HepG2 (cell line): ENCODE results near the gene TMEM198. TPM values are rescaled to one million over a fixed set of nuclear protein-coding genes. Genes with fewer than 3 reads are reported as not detected.

ENCODE experiments used
- ADNP ChIP-seq: sonication (generic); formaldehyde crosslinking; IDR thresholded peaks from 2 replicates; pipeline ENCODE4 v1.4.0; 2020; ENCODE audit warnings: missing genetic modification reagents
- CENPX ChIP-seq: sonication (generic); formaldehyde crosslinking; IDR thresholded peaks from 2 replicates; pipeline ENCODE4 v1.9.0; 2021; ENCODE audit warnings: mild to moderate bottlenecking, missing genetic modification reagents, moderate library complexity
- E2F5 ChIP-seq: sonication (generic); formaldehyde crosslinking; conservative IDR thresholded peaks from 2 replicates; pipeline ENCODE4 v1.4.0; 2020; ENCODE audit warnings: missing genetic modification reagents
- EEA1 ChIP-seq: sonication (generic); formaldehyde crosslinking; IDR thresholded peaks from 2 replicates; pipeline ENCODE4 v1.5.1; 2020; ENCODE audit warnings: mild to moderate bottlenecking, missing genetic modification reagents, borderline replicate concordance
- ELF3 ChIP-seq: IDR thresholded peaks from 2 replicates; pipeline ENCODE4 v1.6.1; 2016; ENCODE audit warnings: missing genetic modification reagents, missing compliant biosample characterization
- FOXO4 ChIP-seq: sonication (generic); formaldehyde crosslinking; conservative IDR thresholded peaks from 2 replicates; pipeline ENCODE4 v1.8.1; 2023; ENCODE audit warnings: missing genetic modification reagents
- NCOA1 ChIP-seq: sonication (generic); formaldehyde crosslinking; IDR thresholded peaks from 2 replicates; pipeline ENCODE4 v1.9.0; 2021; ENCODE audit warnings: missing genetic modification reagents
- NR3C1 ChIP-seq: sonication (generic); formaldehyde crosslinking; IDR thresholded peaks from 2 replicates; pipeline ENCODE4 v1.4.0; 2020; ENCODE audit warnings: missing genetic modification reagents
- PRMT3 ChIP-seq: sonication (generic); formaldehyde crosslinking; IDR thresholded peaks from 2 replicates; pipeline ENCODE4 v1.8.1; 2022; ENCODE audit warnings: low read depth, mild to moderate bottlenecking, moderate library complexity, missing genetic modification reagents, borderline replicate concordance
- SIX4 ChIP-seq: sonication (generic); formaldehyde crosslinking; IDR thresholded peaks from 2 replicates; pipeline ENCODE4 v1.4.0; 2020; ENCODE audit warnings: missing genetic modification reagents
- SP2 ChIP-seq: sonication (generic); formaldehyde crosslinking; IDR thresholded peaks from 2 replicates; pipeline ENCODE4 v1.5.1; 2020; ENCODE audit warnings: mild to moderate bottlenecking, missing genetic modification reagents
- SRSF1 ChIP-seq: fragments of 200-400 bp; formaldehyde crosslinking; optimal IDR thresholded peaks from 2 replicates; pipeline ENCODE3; 2017; ENCODE audit warnings: mild to moderate bottlenecking, low read depth, low read length, moderate library complexity
- SRSF9 ChIP-seq: fragments of 200-400 bp; formaldehyde crosslinking; IDR thresholded peaks from 2 replicates; pipeline ENCODE4 v1.6.1; 2018; ENCODE audit warnings: borderline replicate concordance, mild to moderate bottlenecking, low read depth, low read length; ENCODE audit not compliant: insufficient read depth, poor library complexity, severe bottlenecking
- TBP ChIP-seq: sonication (generic); formaldehyde crosslinking; IDR thresholded peaks from 2 replicates; pipeline ENCODE4 v1.5.0; 2020; ENCODE audit warnings: missing genetic modification reagents
- ZFX ChIP-seq: sonication (generic); formaldehyde crosslinking; IDR thresholded peaks from 2 replicates; pipeline ENCODE4 v1.4.0; 2020; ENCODE audit warnings: mild to moderate bottlenecking, low read depth, missing genetic modification reagents, moderate library complexity
- ZKSCAN1 ChIP-seq: fragments of 150-350 bp; IDR thresholded peaks from 2 replicates; pipeline ENCODE4 v1.6.1; 2014; ENCODE audit warnings: low read length
- ZNF12 ChIP-seq: sonication (generic); formaldehyde crosslinking; IDR thresholded peaks from 2 replicates; pipeline ENCODE4 v1.5.0; 2020; ENCODE audit warnings: missing genetic modification reagents
- ZNF121 ChIP-seq: sonication (generic); formaldehyde crosslinking; IDR thresholded peaks from 2 replicates; pipeline ENCODE4 v1.5.0; 2020; ENCODE audit warnings: mild to moderate bottlenecking, missing genetic modification reagents
- ZNF577 ChIP-seq: sonication (generic); formaldehyde crosslinking; IDR thresholded peaks from 2 replicates; pipeline ENCODE4 v1.4.0; 2020; ENCODE audit warnings: mild to moderate bottlenecking, low read depth, missing genetic modification reagents, borderline replicate concordance
- ZNF800 ChIP-seq: sonication (generic); formaldehyde crosslinking; IDR thresholded peaks from 2 replicates; pipeline ENCODE4 v1.4.0; 2020; ENCODE audit warnings: missing genetic modification reagents
- ZSCAN29 ChIP-seq: sonication (generic); formaldehyde crosslinking; conservative IDR thresholded peaks from 2 replicates; pipeline ENCODE4 v1.4.0; 2020; ENCODE audit warnings: mild to moderate bottlenecking, missing genetic modification reagents
- ZSCAN9 ChIP-seq: IDR thresholded peaks from 2 replicates; pipeline ENCODE4 v1.6.1; 2016; ENCODE audit warnings: borderline replicate concordance
- polyA plus RNA-seq, 8 experiments: library from polyadenylated mRNA; depleted of rRNA in 3 of 8; stranded (reverse) in 7 of 8; unstranded in 1 of 8; fragments of >200 nt; fragmentation: Illumina TruSeq in 4 of 8; extraction: Trizol in 4 of 8; gene quantifications; 2 replicates each; pipeline versions ENCODE4 v1.2.1 to v1.2.3, GENCODE V29; 2011 to 2016; ENCODE audit warnings: low read depth in 4 of 8, missing spikeins in 1 of 8, mixed read lengths in 1 of 8; ENCODE audit not compliant: insufficient read depth in 1 of 8
- total RNA-seq, 5 experiments: library from RNA; depleted of rRNA; stranded (reverse); fragments of >200 nt; fragmentation: Illumina TruSeq; extraction: Trizol; gene quantifications; 2 replicates each; pipeline ENCODE4 v1.2.3, GENCODE V29; 2016; ENCODE audit warnings: low read depth in 1 of 5
- TF ChIP-seq, protein P1 (sequence below): sonication (generic); formaldehyde crosslinking; IDR thresholded peaks from 2 replicates; pipeline ENCODE4 v1.8.1; 2023; ENCODE audit warnings: mild to moderate bottlenecking, missing genetic modification reagents, borderline replicate concordance
- TF ChIP-seq, protein P2 (sequence below): sonication (generic); formaldehyde crosslinking; IDR thresholded peaks from 2 replicates; pipeline ENCODE4 v1.8.1; 2022; ENCODE audit warnings: mild to moderate bottlenecking, missing genetic modification reagents

Gene TMEM198
- total and polyA plus RNA-seq, 2 of the 13 experiments (the other 11 are each of a cell fraction or from before 2014, with no cell fraction given) = 17.3 to 23.5 TPM

DNA sequence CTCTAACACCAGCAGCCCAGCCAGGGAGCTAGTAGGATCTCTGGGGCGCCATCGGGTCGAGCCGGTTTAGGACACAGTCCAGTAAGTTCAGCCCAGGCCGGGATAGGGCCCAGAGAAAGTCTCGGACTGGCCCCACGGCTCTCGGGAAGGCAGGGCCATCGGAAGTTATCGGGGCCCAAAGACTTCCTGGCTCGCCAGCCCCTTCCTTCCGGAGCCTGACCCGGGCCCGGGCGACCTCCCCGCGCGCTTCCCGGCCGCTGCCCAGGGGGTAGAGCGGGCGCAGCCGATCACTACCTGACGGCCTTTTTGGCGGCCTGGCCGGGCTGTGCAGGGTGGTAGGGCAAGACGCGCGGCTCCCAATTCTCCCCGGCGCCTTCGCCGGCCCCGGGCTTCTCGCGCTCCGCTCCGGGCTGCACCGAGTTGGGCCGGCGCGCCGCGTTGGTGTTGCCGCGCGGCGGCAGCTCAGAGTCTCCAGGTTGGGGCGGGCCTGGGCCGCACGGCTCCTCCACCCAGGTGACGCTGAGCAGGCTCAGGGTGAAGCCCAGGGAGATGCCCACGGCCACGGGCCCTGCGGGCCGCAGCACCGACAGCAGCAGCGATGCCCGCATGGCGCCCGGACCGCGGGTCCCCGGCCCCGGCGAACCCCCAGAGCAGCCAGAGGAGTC is 765 bp upstream of the TMEM198 start (continued):
- TF ChIP-seq FOXO4 = no peak
- TF ChIP-seq SRSF9 = no peak
- TF ChIP-seq ZSCAN29 = no peak
- TF ChIP-seq ADNP = no peak
- no peak for TF ChIP-seq E2F5 (CRISPR knock-in tag)
- no peak for TF ChIP-seq NR3C1 (CRISPR knock-in tag)
- peak; percentile 95 for TF ChIP-seq EEA1 (CRISPR knock-in tag)
- no peak for TF ChIP-seq PRMT3 (CRISPR knock-in tag)
- no peak for TF ChIP-seq ZNF121 (CRISPR knock-in tag)
- no peak for TF ChIP-seq TBP
- TF ChIP-seq SIX4 = no peak
- no peak for TF ChIP-seq SRSF1
- TF ChIP-seq NCOA1 (CRISPR knock-in tag) = no peak
- TF ChIP-seq ZNF12 (CRISPR knock-in tag) = no peak
- no peak for TF ChIP-seq CENPX (CRISPR knock-in tag)
- no peak for TF ChIP-seq ZSCAN9 (CRISPR knock-in tag)
- peak; percentile 63; the same call in 1 of the 2 replicates for TF ChIP-seq ZNF800 (CRISPR knock-in tag)
- TF ChIP-seq ZKSCAN1 = no peak
- TF ChIP-seq, protein P1, sequence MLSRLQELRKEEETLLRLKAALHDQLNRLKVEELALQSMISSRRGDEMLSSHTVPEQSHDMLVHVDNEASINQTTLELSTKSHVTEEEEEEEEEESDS (CRISPR knock-in tag) = no peak; the same call in 1 of the 2 replicates
- TF ChIP-seq, protein P2, sequence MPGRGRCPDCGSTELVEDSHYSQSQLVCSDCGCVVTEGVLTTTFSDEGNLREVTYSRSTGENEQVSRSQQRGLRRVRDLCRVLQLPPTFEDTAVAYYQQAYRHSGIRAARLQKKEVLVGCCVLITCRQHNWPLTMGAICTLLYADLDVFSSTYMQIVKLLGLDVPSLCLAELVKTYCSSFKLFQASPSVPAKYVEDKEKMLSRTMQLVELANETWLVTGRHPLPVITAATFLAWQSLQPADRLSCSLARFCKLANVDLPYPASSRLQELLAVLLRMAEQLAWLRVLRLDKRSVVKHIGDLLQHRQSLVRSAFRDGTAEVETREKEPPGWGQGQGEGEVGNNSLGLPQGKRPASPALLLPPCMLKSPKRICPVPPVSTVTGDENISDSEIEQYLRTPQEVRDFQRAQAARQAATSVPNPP (CRISPR knock-in tag) = no peak
- TF ChIP-seq SP2 (CRISPR knock-in tag) = no peak
- no peak for TF ChIP-seq ELF3 (CRISPR knock-in tag)
- no peak for TF ChIP-seq ZNF577 (CRISPR knock-in tag)
- TF ChIP-seq ZFX = peak; percentile 83
